DMS53 treated with DMSO at 0.1 percent for 48 hours (cell line): ENCODE results near the gene CNTN4.
"Not testable (repeated sequence)": the region's sequence is repeated elsewhere in the genome, so short reads cannot be mapped to it uniquely, and the experiment has no call there.

Source experiments
- DNase-seq: peaks from one replicate; lab custom pipeline; 2025; ENCODE audit not compliant: unreplicated experiment; lab: John Stamatoyannopoulos, UW

Gene CNTN4

GRCh38 chr3:2098398-2099027 is at the start of gene CNTN4:
TSS of gene CNTN4 (plus strand) at chr3:2098866.
- no peak for DNase-seq

DNA sequence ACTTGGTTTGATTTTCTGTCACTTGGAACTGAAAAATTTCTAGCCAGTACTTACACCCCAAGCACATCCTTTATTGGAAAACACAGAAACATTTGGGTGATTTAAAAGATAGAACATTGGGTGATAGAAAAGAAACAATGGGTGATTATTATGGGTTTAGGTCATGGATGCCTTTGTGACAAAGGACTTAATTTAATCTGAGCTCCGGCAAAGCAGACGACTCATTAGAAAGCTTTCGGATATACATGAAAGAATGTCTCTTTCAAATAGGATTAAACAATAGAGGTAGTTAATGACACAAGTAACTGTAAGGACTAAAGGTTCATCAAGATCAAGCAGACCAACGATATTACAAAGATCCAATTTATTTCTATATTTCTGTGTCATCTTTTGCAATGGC is 37.3 kb upstream of the CNTN4 start:
- DNase-seq, result no peak

DNA sequence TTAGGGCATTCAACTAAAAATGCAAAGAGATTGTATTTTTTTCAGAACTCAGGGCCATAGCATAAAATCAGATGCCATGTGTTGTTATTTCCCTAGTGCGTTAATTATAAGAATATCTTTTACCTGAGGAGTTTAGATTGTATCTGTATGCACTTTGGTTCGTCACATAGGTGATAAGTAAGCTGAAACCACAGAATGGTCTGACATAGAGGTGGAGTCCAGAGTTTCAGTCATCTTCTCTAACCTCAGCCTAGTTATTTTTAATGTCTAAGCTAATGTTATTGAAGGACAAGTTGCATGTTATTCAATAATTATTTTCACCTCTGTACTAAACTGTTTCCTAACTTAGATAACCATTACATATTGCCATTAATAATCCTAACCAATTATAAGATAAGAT is 27.1 kb upstream of the CNTN4 start:
- no peak for DNase-seq

GRCh38 chr3:2078821-2079220 is 19.8 kb upstream of the CNTN4 start:
- no peak for DNase-seq

- DNase-seq, result no peak
These were observed 15.7 kb upstream of the CNTN4 start for GRCh38 chr3:2082871-2083480.

- not testable (repeated sequence) for DNase-seq
These were observed 15.1 kb upstream of the CNTN4 start for GRCh38 chr3:2083558-2083957.

GRCh38 chr3:2090095-2090911 is 8.4 kb upstream of the CNTN4 start:
- DNase-seq, result no peak

DNA sequence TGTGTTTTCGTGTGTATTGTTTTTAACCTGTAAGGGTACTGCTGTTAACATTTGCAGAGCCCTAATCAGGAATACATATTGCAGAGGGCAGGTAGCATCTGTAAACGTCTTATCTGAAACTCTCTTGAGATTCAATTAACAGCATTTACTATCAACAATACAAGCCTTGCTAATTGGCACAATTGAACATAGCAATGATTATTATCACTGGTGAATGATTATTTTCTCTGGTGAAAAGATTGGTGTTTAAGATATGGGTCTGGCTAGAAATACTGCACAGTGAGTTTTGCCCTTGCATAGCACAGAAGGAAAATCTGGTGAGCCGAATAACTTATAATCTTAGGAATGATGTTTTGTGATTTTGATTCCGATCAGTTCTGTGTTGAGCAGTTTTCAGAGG is 5.9 kb upstream of the CNTN4 start:
- DNase-seq, result no peak

DNA sequence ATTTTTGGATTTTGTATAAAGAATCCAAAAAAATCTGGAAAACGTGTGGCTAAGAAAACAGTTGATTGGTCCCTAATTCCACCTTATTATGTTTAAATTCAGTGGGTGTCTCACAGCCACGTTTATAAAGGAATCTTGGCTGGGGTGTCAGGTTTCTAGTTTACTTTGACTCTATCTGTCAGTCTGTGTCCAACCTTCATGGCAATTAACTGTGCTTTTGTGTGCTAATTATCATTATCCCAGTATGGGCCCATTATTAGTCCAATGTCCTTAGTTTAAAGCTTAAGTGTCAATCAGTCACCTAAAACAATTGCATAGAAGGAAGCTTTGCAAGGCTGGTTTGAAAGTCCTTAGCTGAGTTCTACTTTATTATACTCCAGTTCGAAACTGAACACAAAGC is 3.7 kb upstream of the CNTN4 start:
- DNase-seq, result no peak

GRCh38 chr3:2096216-2096615 is 2.5 kb upstream of the CNTN4 start:
- no peak for DNase-seq

- DNase-seq, result no peak
These were observed 950 bp upstream of the CNTN4 start for GRCh38 chr3:2097641-2098191.

DNA sequence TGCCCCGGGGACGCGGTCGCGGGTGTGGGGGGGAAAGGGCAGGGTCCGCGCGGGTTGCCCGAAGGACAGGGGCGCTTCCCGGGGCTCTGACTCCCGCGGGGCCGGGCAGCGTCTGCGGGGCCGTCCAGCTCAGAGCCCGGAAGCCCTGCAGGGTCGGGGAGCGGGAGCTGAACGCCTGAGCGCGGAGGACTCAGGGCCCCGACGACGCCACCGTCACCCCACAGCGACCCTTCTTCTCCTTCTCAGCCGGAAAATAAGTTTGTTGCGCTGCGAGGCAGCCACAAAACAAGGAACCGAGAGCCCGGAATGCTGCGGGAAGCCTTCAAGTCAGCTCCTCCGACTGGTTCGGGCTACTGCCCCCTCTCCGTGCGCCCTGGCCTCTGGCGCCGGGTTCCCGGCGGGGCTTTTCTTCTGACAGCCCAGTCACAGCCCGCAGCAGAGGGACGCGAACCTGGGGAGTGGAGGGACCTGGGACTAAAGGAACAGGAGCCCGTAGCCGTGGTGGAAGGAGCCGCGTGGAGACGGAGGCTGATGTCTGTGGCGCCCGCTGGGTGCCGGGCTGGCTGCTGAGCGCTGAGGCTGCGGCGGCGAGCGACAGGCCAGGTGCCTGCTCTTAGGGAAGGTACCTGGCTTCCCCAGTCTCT is 484 bp downstream of the CNTN4 start:
- DNase-seq, result no peak

GRCh38 chr3:2099779-2100191 is 1.1 kb downstream of the CNTN4 start:
- no peak for DNase-seq

- DNase-seq, result no peak
These were observed 7.8 kb downstream of the CNTN4 start for GRCh38 chr3:2106438-2106837.

GRCh38 chr3:2110597-2111117 is 12.0 kb downstream of the CNTN4 start:
- DNase-seq, result no peak

GRCh38 chr3:2114617-2115275 is 16.1 kb downstream of the CNTN4 start:
- DNase-seq, result no peak

- DNase-seq, result no peak
These were observed 32.1 kb downstream of the CNTN4 start for GRCh38 chr3:2130726-2131125.

DNA sequence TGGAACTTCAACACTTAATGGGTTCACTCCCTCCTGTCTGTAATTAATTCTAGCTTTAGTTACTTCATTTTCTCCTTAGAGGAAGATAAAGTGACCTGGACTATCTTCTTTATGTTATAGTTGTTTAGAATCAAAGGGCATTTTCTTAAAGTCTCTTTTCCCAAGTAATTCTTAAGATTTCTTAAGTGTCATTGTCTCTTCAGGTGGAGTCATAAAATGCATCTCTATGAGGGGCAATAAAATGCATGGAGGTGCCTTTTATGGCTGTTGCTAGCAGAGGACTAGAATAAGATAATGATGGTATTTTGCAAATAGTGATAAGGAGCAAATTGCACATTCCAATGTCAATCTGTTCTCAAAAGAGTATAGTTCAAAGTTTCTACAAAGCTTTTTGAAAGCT is 34.5 kb downstream of the CNTN4 start:
- no peak for DNase-seq

- no peak for DNase-seq
These were observed 39.0 kb downstream of the CNTN4 start for GRCh38 chr3:2137651-2138050.

- DNase-seq, result no peak
These were observed 42.8 kb downstream of the CNTN4 start for GRCh38 chr3:2141482-2141881.
